ENCODE results near the gene HOXA5.

DNA sequence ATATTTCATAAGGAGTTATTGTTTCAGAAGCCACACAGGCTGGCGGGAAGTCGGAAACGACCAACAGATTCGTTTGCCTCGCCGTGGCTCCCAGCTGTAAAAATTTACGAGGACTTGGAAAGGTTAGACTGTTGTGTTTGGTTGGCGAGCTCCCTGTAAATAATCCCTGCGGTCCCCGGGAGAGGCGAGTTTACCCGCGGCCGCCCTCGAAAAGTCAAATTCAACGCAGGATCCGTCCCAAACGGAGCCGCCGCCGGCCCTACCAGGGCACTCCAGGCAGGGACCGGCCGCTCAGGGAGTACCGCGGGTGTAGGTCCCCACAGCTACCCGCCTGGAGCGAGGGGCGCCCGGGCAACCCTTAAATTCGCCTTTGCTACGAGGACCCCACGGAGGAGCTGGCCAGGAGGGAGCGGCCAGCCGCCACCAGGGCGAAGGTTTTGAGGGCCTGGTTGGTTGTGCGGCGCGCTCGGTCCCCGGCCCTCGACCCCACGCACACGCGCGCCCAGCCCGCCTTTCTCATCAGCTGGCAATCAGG, 22.6 kb upstream of the HOXA5 start:
- TF ChIP-seq, protein P1, sequence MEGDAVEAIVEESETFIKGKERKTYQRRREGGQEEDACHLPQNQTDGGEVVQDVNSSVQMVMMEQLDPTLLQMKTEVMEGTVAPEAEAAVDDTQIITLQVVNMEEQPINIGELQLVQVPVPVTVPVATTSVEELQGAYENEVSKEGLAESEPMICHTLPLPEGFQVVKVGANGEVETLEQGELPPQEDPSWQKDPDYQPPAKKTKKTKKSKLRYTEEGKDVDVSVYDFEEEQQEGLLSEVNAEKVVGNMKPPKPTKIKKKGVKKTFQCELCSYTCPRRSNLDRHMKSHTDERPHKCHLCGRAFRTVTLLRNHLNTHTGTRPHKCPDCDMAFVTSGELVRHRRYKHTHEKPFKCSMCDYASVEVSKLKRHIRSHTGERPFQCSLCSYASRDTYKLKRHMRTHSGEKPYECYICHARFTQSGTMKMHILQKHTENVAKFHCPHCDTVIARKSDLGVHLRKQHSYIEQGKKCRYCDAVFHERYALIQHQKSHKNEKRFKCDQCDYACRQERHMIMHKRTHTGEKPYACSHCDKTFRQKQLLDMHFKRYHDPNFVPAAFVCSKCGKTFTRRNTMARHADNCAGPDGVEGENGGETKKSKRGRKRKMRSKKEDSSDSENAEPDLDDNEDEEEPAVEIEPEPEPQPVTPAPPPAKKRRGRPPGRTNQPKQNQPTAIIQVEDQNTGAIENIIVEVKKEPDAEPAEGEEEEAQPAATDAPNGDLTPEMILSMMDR (IDR thresholded peaks at IDR 0.05), result no peak
- TF ChIP-seq POLR2A (IDR thresholded peaks at IDR 0.05), result no peak
